ENCODE measurements around the gene NCAM1. TPM values are rescaled to one million over a fixed set of nuclear protein-coding genes. Genes with fewer than 3 reads are reported as not detected.

Gene NCAM1
- total RNA-seq, 1 donor from 2014 or later: 76.7 TPM

- no peak overlapping the region for H3K4me3 Mint-ChIP-seq
- peaks cover 17% of the 10 kb centered on the region for H3K4me1 Mint-ChIP-seq
- H3K27ac Mint-ChIP-seq (ENCODE audit: unreplicated experiment): no peak overlapping the region
These were observed 219.9 kb downstream of the NCAM1 start for GRCh38 chr11:113181094-113181493.

GRCh38 chr11:113182288-113182687 is 221.1 kb downstream of the NCAM1 start:
- H3K27ac Mint-ChIP-seq (ENCODE audit: unreplicated experiment): no peak overlapping the region
- H3K36me3 Mint-ChIP-seq (ENCODE audit: low read depth): no peaks in the 10 kb centered on the region
- H3K9me3 Mint-ChIP-seq: no peaks in the 10 kb centered on the region
- no peak overlapping the region for H3K4me3 Mint-ChIP-seq
- H3K4me1 Mint-ChIP-seq: peaks cover 17% of the 10 kb centered on the region
- TF ChIP-seq CTCF (conservative IDR thresholded peaks at IDR 0.05): no peak
- DNase-seq (ENCODE audit: low read depth, low spot score): no peak
- peaks cover 3% of the 10 kb centered on the region for H3K27me3 Mint-ChIP-seq (ENCODE audit: low read depth)

More at GRCh38 chr11:113181094-113181493, 219.9 kb downstream of the NCAM1 start:
- H3K9me3 Mint-ChIP-seq: no peaks in the 10 kb centered on the region
- H3K36me3 Mint-ChIP-seq (ENCODE audit: low read depth): no peaks in the 10 kb centered on the region
- TF ChIP-seq CTCF (conservative IDR thresholded peaks at IDR 0.05): no peak
- DNase-seq (ENCODE audit: low read depth, low spot score): no peak
- peaks cover 3% of the 10 kb centered on the region for H3K27me3 Mint-ChIP-seq (ENCODE audit: low read depth)

GRCh38 chr11:113184498-113184897 is 223.3 kb downstream of the NCAM1 start:
- Mint-ChIP-seq H3K9me3 (no peaks in the 10 kb centered on the region), H3K4me3 (no peak overlapping the region), H3K4me1 (peaks cover 20% of the 10 kb centered on the region), H3K27me3 (ENCODE audit: low read depth) (peaks cover 3% of the 10 kb centered on the region), H3K36me3 (ENCODE audit: low read depth) (no peaks in the 10 kb centered on the region), H3K27ac (ENCODE audit: unreplicated experiment) (no peak overlapping the region)
- no peak for TF ChIP-seq CTCF (conservative IDR thresholded peaks at IDR 0.05)
- no peak for DNase-seq (ENCODE audit: low read depth, low spot score)

- no peak for TF ChIP-seq CTCF (conservative IDR thresholded peaks at IDR 0.05)
- H3K4me3 Mint-ChIP-seq: no peak overlapping the region
- DNase-seq (ENCODE audit: low read depth, low spot score): no peak
- H3K27me3 Mint-ChIP-seq (ENCODE audit: low read depth): no peaks in the 10 kb centered on the region
- H3K4me1 Mint-ChIP-seq: peaks cover 46% of the 10 kb centered on the region
- H3K9me3 Mint-ChIP-seq: no peaks in the 10 kb centered on the region
- H3K36me3 Mint-ChIP-seq (ENCODE audit: low read depth): no peaks in the 10 kb centered on the region
- no peak overlapping the region for H3K27ac Mint-ChIP-seq (ENCODE audit: unreplicated experiment)
These were observed 227.2 kb downstream of the NCAM1 start for GRCh38 chr11:113188371-113188834.

GRCh38 chr11:113189909-113190667 is 228.9 kb downstream of the NCAM1 start:
- no peak for DNase-seq (ENCODE audit: low read depth, low spot score)
- Mint-ChIP-seq H3K27me3 (ENCODE audit: low read depth) (no peaks in the 10 kb centered on the region), H3K4me3 (no peak overlapping the region), H3K36me3 (ENCODE audit: low read depth) (no peaks in the 10 kb centered on the region), H3K4me1 (peaks cover 46% of the 10 kb centered on the region), H3K9me3 (no peaks in the 10 kb centered on the region), H3K27ac (ENCODE audit: unreplicated experiment) (no peak overlapping the region)
- no peak for TF ChIP-seq CTCF (conservative IDR thresholded peaks at IDR 0.05)

Data from neural crest cell (in vitro differentiated cells).